ENCODE data around the gene ATP6AP1. TPM values are rescaled to one million over a fixed set of nuclear protein-coding genes. Genes with fewer than 3 reads are reported as not detected.

The ATP6AP1 gene
- total and polyA plus RNA-seq, 10 of the 15 experiments (the other 5 are each of a cell fraction or from before 2014, with no cell fraction given): 4.5 to 56.4 (median 32.0) TPM

DNA sequence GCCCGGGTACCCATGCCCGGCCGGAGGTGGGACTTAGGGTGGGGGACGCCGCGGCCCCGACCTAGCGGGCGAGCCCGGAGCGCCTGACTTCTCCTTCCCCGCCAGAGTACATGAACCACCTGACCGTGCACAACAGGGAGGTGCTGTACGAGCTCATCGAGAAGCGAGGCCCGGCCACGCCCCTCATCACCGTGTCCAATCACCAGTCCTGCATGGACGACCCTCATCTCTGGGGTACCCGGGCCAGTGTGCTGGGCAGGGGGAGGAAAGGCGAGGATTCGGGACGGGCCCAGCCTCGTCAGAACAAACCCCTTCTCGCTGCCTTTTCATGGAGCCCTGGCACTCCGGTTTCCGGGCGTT is 16.5 kb upstream of the ATP6AP1 start:
- Histone ChIP-seq H3K27me3 (replicated peaks in 1 of 2; ENCODE audit: control insufficient read depth in 2 of 2, insufficient read depth in 2 of 2, low read length in 1 of 2) (no peaks in the 10 kb centered on the region), H3K9me3 (replicated peaks; ENCODE audit: control insufficient read depth, insufficient read depth, low read length) (no peaks in the 10 kb centered on the region; the same call in 2 of the 3 replicates), H3K36me3 (ENCODE audit: control insufficient read depth in 2 of 2, insufficient read depth in 2 of 2, low read length in 1 of 2) (no peaks in the 10 kb centered on the region), H3K79me2 (ENCODE audit: control insufficient read depth, insufficient read depth, low read length) (peaks cover 7% of the 10 kb centered on the region), H3K4me1 (ENCODE audit: control insufficient read depth, insufficient read depth, low read length) (no peaks in the 10 kb centered on the region), H3K4me2 (ENCODE audit: control insufficient read depth, insufficient read depth) (peak overlapping the region; percentile 77), H3K27ac (ENCODE audit: control insufficient read depth, insufficient read depth) (peak overlapping the region; percentile 86), H3K4me3 (peak overlapping the region; percentile 81), H3K9ac (ENCODE audit: control insufficient read depth, insufficient read depth, low read length) (peak overlapping the region; percentile 77), H4K20me1 (ENCODE audit: control insufficient read depth, insufficient read depth) (no peaks in the 10 kb centered on the region), H2AFZ (ENCODE audit: control insufficient read depth, low read depth, low read length) (peak overlapping the region; percentile 29)
- RAD21 ChIA-PET (ENCODE audit: unreplicated experiment): interaction anchor here (0.8 to 2.1 kb wide), 5 partner anchors 13 to 115 kb away, joined by 3 to 9 read pairs (median 5); partner anchors contain the start of gene SLC10A3
- no TSS peak for BruUV-seq (replicated peaks)
- POLR2A ChIA-PET: interaction anchor here (0.5 to 4.6 kb wide), 11 partner anchors 9 to 79 kb away, joined by 3 to 32 read pairs (median 4); partner anchors contain the start of genes ATP6AP1 and SLC10A3
- WGBS (ENCODE audit: insufficient coverage, insufficient replicate concordance, low lambda C conversion rate, missing lambda C conversion rate): 40% methylated on average over 23 of the region's 29 CpGs
- in situ Hi-C loops (cut with MboI): no loop called here
- no peak for DNase-seq (ENCODE audit: low read depth, low spot score)
- peak; percentile 59 for FAIRE-seq
- SMC1A ChIA-PET (ENCODE audit: uncharacterized antibody, unreplicated experiment): interaction anchor here (1.2 kb wide), 1 partner anchor 12 kb away, joined by 4 read pairs; no protein-coding TSS in a partner anchor
- intact Hi-C loops (cut with micrococcal nuclease; ENCODE audit: unreplicated experiment): loop anchor here (2.0 kb wide), 1 partner anchor 67 kb away; the partner anchor contains the start of gene LAGE3
- CTCF ChIA-PET: interaction anchor here (0.6 to 2.5 kb wide), 4 partner anchors 13 to 115 kb away, joined by 3 to 12 read pairs (median 4); partner anchors contain the start of gene RPL10
- TF ChIP-seq CEBPB (IDR thresholded peaks at IDR 0.05; ENCODE audit: borderline replicate concordance in 1 of 2, low read depth in 2 of 2, low read length in 2 of 2): no peak
- peak in 1 of 2 experiments; percentile 38; a peak in 1 of 4 replicates for TF ChIP-seq BHLHE40 (IDR thresholded peaks at IDR 0.05; ENCODE audit: borderline replicate concordance in 1 of 2, low read depth in 2 of 2, low read length in 1 of 2)
- TF ChIP-seq NFIC (IDR thresholded peaks at IDR 0.05; ENCODE audit: low read depth, low read length): no peak
- no peak for TF ChIP-seq NRF1 (conservative IDR thresholded peaks at IDR 0.05; ENCODE audit: low read depth, low read length)
- TF ChIP-seq POLR2A (IDR thresholded peaks at IDR 0.05; ENCODE audit: low read depth, low read length): peak; percentile 55; the same call in 1 of the 2 replicates
- TF ChIP-seq JUND (IDR thresholded peaks at IDR 0.05; ENCODE audit: low read depth, low read length): no peak
- TF ChIP-seq CREB1 (IDR thresholded peaks at IDR 0.05; ENCODE audit: low read depth): no peak
- TF ChIP-seq, protein P1, sequence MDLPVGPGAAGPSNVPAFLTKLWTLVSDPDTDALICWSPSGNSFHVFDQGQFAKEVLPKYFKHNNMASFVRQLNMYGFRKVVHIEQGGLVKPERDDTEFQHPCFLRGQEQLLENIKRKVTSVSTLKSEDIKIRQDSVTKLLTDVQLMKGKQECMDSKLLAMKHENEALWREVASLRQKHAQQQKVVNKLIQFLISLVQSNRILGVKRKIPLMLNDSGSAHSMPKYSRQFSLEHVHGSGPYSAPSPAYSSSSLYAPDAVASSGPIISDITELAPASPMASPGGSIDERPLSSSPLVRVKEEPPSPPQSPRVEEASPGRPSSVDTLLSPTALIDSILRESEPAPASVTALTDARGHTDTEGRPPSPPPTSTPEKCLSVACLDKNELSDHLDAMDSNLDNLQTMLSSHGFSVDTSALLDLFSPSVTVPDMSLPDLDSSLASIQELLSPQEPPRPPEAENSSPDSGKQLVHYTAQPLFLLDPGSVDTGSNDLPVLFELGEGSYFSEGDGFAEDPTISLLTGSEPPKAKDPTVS (IDR thresholded peaks at IDR 0.05; ENCODE audit: low read depth, low read length): no peak
- no peak for TF ChIP-seq SUPT20H (IDR thresholded peaks at IDR 0.05; ENCODE audit: borderline replicate concordance, control insufficient read depth, low read depth, low read length)
- TF ChIP-seq JUNB (IDR thresholded peaks at IDR 0.05): no peak
- no peak for TF ChIP-seq CREM (IDR thresholded peaks at IDR 0.05; ENCODE audit: low read depth)
- no peak for TF ChIP-seq YBX1 (IDR thresholded peaks at IDR 0.05)
- TF ChIP-seq, protein P2, sequence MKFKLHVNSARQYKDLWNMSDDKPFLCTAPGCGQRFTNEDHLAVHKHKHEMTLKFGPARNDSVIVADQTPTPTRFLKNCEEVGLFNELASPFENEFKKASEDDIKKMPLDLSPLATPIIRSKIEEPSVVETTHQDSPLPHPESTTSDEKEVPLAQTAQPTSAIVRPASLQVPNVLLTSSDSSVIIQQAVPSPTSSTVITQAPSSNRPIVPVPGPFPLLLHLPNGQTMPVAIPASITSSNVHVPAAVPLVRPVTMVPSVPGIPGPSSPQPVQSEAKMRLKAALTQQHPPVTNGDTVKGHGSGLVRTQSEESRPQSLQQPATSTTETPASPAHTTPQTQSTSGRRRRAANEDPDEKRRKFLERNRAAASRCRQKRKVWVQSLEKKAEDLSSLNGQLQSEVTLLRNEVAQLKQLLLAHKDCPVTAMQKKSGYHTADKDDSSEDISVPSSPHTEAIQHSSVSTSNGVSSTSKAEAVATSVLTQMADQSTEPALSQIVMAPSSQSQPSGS (IDR thresholded peaks at IDR 0.05; ENCODE audit: low read length): no peak
- TF ChIP-seq HDGF (IDR thresholded peaks at IDR 0.05): peak; percentile 67; the same call in 1 of the 2 replicates
- TF ChIP-seq NFYB (IDR thresholded peaks at IDR 0.05; ENCODE audit: insufficient read depth, low read depth, low read length): peak; percentile 18; the same call in 1 of the 2 replicates
- TF ChIP-seq, protein P3, sequence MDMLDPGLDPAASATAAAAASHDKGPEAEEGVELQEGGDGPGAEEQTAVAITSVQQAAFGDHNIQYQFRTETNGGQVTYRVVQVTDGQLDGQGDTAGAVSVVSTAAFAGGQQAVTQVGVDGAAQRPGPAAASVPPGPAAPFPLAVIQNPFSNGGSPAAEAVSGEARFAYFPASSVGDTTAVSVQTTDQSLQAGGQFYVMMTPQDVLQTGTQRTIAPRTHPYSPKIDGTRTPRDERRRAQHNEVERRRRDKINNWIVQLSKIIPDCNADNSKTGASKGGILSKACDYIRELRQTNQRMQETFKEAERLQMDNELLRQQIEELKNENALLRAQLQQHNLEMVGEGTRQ (IDR thresholded peaks at IDR 0.05; ENCODE audit: borderline replicate concordance, low read depth, low read length): no peak
- peak; percentile 93 for ATAC-seq

Measured in GM12878 (cell line).